Left ventricle myocardium inferior (tissue), 1 donor: ENCODE data around the gene RIBC1. TPM values are rescaled to one million over a fixed set of nuclear protein-coding genes. Genes with fewer than 3 reads are reported as not detected.

Experiments
- DNase-seq: peaks from one replicate; pipeline ENCODE4 v3.0.0-alpha.2; 2020
- H3K27ac ChIP-seq: fragments of 200-600 bp; replicated peaks from 2 replicates; pipeline ENCODE4 v1.8.0; 2021
- H3K27me3 ChIP-seq: fragments of 200-600 bp; 2 replicates; pipeline ENCODE4 v1.8.0; 2021; ENCODE audit warnings: low read depth
- H3K36me3 ChIP-seq: fragments of 200-600 bp; 2 replicates; pipeline ENCODE4 v1.8.0; 2021
- H3K4me1 ChIP-seq: fragments of 200-600 bp; 2 replicates; pipeline ENCODE4 v1.8.0; 2021
- H3K4me3 ChIP-seq: fragments of 200-600 bp; 2 replicates; pipeline ENCODE4 v1.8.0; 2021; ENCODE audit warnings: mild to moderate bottlenecking, moderate library complexity
- H3K9me3 ChIP-seq: fragments of 200-600 bp; replicated peaks from 2 replicates; pipeline ENCODE4 v1.8.0; 2021
- CTCF ChIP-seq: fragments of 200-600 bp; IDR thresholded peaks from 2 replicates; pipeline ENCODE4 v1.8.0; 2021; ENCODE audit warnings: antibody characterized with exemption, mild to moderate bottlenecking, borderline replicate concordance
- intact Hi-C: fragments of 100-400 bp; cut with micrococcal nuclease; formaldehyde crosslinking; loops from one replicate; pipeline ENCODE4 v1.11.0; 2022
- long read RNA-seq: library from polyadenylated mRNA; unstranded; transcript quantifications from one replicate; pipeline ENCODE4 v2.0.0, GENCODE V29; 2021
- total RNA-seq: library from RNA; stranded (reverse); fragmentation: NEBNext Ultra II Directional; extraction: Animal tissue kit (Norgen Biotek cat#: 25700); gene quantifications from one replicate; pipeline ENCODE4 v1.2.1, GENCODE V29; 2021
- donor health status: DM: no; HTN: yes; CAD: no; lungs with severe emphysema.

The RIBC1 gene
- 0.49 TPM for total RNA-seq
- long read RNA-seq: 0 reads

GRCh38 chrX:53422861-53423306 lies at the start of gene RIBC1:
TSS of gene RIBC1 (plus strand) at chrX:53422873. CDS start at chrX:53426277, 3,404 bp downstream.
- peak within 1 kb of the TSS; percentile 76 for H3K4me3 ChIP-seq
- no peaks in the 10 kb centered on the region for H3K9me3 ChIP-seq
- no peaks in the 10 kb centered on the region for H3K36me3 ChIP-seq
- no peak for DNase-seq
- no peaks in the 10 kb centered on the region for H3K27me3 ChIP-seq
- peaks cover 24% of the 10 kb centered on the region for H3K4me1 ChIP-seq
- no peak for TF ChIP-seq CTCF
- intact Hi-C loops: no loop called here
- peak within 1 kb of the TSS; percentile 93 for H3K27ac ChIP-seq

GRCh38 chrX:53373307-53373706 lies 49.4 kb upstream of the RIBC1 start:
- Histone ChIP-seq H3K4me1 (no peaks in the 10 kb centered on the region), H3K27me3 (no peaks in the 10 kb centered on the region), H3K27ac (no peak overlapping the region), H3K4me3 (no peak overlapping the region), H3K36me3 (peaks cover 13% of the 10 kb centered on the region), H3K9me3 (no peaks in the 10 kb centered on the region)
- DNase-seq: no peak
- TF ChIP-seq CTCF: no peak
- intact Hi-C loops: no loop called here

- no peak for TF ChIP-seq CTCF
- no peak overlapping the region for H3K27ac ChIP-seq
Observed at GRCh38 chrX:53374222-53374820, 48.4 kb upstream of the RIBC1 start.

GRCh38 chrX:53374923-53375322 lies 47.8 kb upstream of the RIBC1 start:
- Histone ChIP-seq H3K4me1 (no peaks in the 10 kb centered on the region), H3K4me3 (no peak overlapping the region), H3K9me3 (no peaks in the 10 kb centered on the region), H3K36me3 (peaks cover 29% of the 10 kb centered on the region), H3K27me3 (no peaks in the 10 kb centered on the region), H3K27ac (no peak overlapping the region)
- intact Hi-C loops: no loop called here
- no peak for DNase-seq
- TF ChIP-seq CTCF: no peak

More at GRCh38 chrX:53374222-53374820, 48.4 kb upstream of the RIBC1 start:
- Histone ChIP-seq H3K9me3 (no peaks in the 10 kb centered on the region), H3K4me3 (no peak overlapping the region), H3K36me3 (peaks cover 23% of the 10 kb centered on the region), H3K4me1 (no peaks in the 10 kb centered on the region), H3K27me3 (no peaks in the 10 kb centered on the region)
- DNase-seq: no peak
- intact Hi-C loops: no loop called here

GRCh38 chrX:53376888-53377287 lies 45.8 kb upstream of the RIBC1 start:
- DNase-seq: no peak
- peaks cover 48% of the 10 kb centered on the region for H3K36me3 ChIP-seq
- no peaks in the 10 kb centered on the region for H3K9me3 ChIP-seq
- intact Hi-C loops: no loop called here
- H3K27me3 ChIP-seq: no peaks in the 10 kb centered on the region
- no peak overlapping the region for H3K4me3 ChIP-seq
- H3K4me1 ChIP-seq: no peaks in the 10 kb centered on the region
- no peak for TF ChIP-seq CTCF
- no peak overlapping the region for H3K27ac ChIP-seq
